Measurements from ENCODE around the gene SLC6A3.
"Not testable (repeated sequence)": the region's sequence is repeated elsewhere in the genome, so short reads cannot be mapped to it uniquely, and the experiment has no call there.

SLC6A3 gene

DNA sequence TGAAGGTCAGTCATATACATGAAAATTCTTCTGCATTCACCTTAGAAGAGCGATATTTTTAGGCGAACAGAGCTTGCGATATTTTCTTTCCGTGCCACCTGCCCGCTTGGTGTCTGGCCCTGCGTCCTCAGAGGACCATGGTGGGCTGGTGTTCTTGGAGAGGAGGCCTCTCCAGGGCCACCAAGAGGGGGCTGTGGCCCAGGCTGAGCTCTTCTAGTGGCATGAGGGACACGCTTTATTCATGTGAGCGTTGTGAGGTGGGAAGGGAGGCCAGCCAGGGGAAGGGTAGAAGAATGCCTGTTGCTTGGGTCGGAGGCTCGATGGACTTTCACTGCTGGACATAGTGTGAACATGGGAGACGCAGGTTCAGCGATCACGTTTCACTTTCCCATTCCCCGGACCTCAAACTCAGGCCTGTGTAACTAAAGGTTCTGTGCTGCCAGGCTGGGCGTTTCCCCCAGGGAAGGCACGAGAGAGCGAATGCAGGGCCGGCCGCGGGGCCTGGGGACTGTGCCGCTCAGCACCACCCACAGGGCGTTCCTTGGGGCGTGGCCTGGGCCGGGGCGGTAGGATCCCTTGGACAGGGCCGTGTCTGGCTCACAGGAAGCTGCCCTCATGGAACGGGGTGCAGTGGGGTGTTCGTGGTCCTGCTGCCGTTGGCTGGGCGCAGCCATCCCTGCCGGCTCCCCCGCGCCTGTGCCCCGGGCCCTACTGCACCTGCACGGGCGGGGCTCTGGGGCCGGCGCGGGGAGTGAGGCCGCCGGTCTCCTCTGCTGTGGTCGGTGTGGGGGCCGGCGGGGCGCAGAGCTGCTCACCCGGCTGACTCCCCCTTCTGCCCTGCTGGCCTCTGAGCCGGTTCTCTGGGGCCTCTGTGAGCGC is 59.6 kb downstream of the SLC6A3 start:
- peak; percentile 93 for DNase-seq

DNA sequence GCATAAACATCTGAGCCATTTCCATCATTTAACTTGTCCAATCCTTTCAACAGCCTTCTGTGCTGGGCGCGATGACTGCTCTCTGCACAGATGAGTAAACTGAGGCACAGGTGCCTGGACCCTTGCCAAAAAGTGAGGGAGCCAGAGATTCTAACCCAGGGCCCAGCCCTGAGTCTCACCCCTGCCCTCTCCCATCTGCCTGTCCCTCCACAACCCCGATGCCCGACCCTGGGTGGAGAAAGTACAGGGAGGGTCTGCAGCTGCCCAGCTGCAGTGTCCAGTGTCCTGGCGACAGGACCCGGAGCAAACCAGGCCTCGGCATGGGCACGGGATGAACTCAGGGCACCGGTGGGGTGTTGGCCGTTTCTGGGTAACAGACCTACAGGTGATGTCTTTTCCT is 60.7 kb downstream of the SLC6A3 start:
- DNase-seq, result no peak

DNA sequence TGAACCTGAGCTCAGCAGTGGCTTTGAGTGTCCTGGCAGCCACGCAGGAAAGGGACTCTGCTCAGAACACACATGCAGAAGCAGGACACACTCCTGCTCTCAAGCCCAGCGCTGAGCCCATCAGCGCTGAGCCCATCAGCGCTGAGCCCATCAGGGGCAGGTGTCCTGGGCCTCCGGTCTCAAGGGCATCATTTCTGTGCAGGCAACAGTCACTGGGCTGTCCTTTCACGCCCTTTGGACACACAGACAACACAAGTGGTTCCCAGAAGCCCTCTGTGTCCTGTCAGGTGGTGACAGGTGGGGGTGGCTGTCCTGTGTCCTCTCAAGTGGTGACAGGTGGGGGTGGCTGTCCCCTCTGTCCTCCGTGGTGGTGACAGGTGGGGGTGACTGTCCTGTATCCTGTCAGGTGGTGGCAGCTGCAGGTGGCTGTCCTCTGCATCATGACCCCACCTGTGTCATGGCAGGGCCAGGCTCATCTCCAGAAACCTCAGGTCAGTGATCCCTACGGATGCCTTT is 61.3 kb downstream of the SLC6A3 start:
- DNase-seq, result no peak

DNA sequence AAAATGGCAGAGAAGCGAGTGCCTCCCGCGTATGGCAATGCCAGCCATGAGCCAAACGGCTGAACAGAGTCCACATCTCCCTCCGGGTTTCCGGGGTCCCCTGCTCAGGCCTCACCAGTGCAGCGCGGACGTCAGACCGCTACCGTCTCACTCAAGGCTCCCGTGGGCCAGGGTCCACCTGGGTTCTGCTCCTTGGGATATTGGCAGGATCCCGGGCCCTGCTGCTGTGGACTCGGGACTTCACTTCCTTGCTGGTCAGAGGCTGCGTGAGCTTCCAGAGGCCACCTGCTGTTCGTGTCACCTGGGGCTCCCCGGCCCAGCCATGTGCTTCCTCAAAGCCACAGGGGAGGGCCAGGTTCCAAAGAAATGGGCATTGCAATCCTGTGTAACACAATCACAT is 61.9 kb downstream of the SLC6A3 start:
- no peak for DNase-seq

DNA sequence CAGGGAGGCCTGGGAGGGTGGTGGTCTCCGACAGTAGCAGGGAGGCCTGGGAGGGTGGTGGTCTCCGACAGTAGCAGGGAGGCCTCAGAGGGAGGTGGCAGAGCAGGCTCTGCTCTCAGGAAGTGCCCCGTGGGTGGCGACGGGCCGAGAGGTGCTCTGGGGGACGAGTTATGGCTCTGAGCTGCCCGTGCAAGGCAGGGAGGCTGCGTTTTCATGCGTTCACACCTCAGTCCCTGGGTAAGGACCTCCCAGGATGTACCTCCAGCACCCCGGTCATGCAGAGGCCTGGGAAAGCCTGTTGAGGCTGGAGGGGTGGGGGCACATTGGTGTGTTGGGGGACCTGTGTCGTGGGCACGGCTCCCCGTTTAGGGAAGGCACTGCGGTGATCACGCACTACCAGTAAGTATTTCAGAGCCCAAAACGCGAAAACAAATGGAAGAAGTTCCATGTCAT is 63.0 kb downstream of the SLC6A3 start:
- no peak for DNase-seq

DNA sequence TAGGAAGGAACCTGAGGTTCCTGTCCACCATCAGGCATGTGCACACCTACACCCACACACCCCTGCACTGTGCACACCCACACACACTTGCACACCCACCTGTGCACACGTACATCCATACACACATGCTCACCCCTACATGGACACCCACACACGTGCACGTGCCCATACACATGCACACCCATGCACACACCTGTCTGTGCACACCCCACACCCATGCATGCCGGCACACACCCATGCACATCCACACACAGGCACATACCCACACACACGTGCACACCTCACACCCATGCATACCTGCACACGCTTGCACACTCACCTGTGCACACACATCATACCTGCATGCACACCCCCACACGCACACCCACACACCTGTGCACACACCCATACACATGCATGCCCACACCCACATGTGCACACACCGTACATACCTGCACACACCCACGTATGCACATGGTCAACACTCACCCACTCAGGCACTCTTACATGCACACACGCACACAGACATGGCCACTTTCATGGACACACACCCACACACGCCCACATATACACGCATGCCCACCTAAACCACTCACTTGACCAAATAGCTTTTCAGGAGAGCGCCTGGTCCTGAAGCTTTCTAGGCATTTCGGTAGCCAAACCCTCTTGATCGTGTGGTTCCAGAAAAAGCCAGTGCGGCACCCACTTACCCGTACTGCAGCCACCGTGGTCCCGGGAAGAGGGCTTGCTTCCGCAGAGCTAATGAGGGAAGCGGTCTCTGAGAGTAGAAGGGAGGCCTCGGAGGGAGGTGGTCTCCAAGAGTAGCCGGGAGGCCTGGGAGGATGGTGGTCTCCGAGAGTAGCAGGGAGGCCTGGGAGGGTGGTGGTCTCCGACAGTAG is 63.6 kb downstream of the SLC6A3 start:
- DNase-seq, result no peak

DNA sequence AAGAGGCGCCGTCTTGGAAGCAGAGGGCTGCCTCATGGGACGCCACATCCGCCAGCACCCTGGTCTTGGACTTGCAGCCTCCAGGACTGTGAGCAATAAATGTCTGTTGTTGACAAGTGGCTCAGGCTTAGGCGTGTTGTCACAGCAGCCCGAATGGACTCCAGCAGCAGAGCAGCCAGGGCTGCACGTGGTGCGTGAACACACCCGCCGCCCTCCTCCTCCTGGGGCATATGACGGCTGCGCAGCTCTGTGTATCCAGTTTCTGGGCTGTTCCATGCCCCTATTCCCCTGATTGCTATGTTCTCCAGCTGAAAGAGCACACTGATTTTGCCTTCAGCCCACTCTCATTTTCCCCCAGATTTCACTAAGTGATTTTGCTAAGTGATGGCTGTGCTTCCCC is 64.3 kb downstream of the SLC6A3 start:
- DNase-seq, result no peak

DNA sequence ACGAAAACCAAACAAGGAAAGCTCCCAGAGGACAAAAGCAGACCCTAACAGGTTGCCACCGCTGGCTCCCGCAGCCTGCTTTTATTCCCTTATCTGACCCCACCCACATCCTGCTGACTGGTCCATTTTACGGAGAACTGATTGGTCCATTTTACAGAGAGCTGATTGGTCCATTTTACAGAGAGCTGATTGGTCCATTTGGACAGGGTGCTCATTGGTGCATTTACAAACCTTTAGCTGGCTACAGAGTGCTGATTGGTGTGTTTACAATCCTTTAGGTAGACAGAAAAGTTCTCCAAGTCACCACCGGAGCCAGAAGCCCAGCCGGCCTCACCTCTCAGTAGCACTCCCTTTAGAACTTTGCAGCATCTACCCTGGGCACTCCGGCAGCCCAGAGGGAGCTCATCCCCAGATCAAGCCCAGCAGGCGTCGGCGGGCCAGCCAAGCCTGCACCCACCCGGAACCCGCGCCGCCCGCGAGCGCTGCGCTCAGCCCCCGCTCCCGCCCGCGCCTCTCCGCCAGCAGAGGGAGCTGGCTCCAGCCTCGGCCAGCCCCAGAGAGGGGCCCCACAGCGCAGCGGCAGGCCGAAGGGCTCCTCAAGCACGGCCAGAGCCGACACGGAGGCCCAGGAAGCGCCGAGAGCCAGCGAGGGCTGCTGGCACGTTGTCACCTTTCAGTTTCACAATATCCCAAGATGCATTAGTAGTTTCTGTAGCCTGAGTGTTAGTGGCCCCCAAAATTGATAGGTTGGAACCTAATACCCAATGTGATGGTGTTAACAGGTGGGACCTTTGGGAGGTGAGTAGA is 65.0 kb downstream of the SLC6A3 start:
- peak; percentile 68 for DNase-seq

DNA sequence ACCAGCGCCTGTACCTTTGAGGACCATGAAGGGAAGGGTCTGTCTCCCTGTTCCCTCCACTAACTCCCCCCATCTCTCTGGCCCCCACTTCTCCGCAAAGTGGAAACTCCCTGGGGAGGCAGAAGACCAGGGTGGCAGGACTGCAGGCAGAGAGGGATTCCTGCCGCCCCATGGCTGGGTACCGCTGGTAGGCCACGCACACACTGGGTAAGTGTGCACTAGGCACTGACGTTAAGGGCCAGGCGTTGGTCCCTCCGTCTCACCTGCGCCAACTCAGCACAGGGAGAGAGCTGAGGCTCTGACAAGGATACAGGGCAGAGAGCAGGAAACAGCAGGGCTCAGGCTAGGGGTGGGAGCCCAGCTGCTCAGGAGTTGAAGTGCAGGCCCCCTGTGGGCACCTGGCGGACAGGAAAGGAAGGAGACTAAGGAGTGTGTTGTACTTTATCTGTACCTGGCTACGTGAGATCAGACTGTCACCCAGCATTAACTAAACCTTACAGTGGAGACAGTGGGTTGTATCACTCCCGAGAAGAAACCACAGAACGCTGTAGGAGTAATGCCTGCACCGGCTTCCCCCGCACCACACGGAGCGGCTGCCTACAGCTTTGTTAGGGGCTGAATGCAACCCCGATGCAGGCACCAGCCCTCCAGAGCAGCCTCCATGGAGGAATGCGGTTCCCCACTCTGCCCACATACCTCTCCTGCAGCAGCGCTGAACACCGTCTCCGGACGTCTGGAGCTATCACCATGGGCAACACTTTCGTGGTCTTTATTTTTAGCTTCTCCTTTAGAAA is 66.2 kb downstream of the SLC6A3 start:
- DNase-seq, result no peak

DNA sequence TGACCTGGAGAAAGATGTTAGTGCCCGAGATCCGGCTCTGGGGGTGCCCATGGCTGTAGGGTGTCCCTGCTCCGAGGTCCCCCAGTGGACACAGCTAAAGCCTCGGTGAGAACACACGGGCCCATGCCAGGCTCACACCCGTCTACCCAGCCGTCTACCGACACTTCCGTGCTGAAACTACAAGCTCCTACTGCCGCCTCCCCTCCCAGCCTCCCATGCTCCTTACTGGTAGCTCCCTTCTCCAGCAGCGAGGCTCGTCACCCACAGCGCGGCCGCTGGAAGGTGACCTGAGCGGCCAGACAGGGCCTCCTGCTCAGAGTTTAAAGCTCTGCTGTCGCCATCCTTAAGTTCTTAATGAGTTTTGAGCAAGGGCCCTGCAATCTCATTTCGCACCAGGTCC is 67.1 kb downstream of the SLC6A3 start:
- no peak for DNase-seq

DNA sequence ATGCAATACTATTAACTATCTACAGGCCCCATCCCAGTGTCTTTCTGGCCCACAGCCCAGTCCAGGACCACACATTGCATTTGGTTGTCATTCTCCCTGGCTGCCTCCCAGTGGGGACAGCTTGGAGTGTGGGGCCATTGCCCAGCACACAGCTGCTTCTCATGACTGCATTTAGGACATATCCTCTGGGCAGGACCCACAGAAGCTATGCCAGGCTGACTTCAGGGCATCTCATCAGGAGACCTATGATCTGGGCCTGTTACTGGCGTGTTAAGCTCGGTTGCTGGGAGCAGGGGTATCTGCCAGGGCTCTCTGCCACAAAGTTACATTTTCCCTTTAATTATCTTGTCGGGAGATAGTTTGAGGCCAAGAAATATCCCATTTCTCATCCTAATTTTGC is 68.3 kb downstream of the SLC6A3 start:
- DNase-seq, result no peak

DNA sequence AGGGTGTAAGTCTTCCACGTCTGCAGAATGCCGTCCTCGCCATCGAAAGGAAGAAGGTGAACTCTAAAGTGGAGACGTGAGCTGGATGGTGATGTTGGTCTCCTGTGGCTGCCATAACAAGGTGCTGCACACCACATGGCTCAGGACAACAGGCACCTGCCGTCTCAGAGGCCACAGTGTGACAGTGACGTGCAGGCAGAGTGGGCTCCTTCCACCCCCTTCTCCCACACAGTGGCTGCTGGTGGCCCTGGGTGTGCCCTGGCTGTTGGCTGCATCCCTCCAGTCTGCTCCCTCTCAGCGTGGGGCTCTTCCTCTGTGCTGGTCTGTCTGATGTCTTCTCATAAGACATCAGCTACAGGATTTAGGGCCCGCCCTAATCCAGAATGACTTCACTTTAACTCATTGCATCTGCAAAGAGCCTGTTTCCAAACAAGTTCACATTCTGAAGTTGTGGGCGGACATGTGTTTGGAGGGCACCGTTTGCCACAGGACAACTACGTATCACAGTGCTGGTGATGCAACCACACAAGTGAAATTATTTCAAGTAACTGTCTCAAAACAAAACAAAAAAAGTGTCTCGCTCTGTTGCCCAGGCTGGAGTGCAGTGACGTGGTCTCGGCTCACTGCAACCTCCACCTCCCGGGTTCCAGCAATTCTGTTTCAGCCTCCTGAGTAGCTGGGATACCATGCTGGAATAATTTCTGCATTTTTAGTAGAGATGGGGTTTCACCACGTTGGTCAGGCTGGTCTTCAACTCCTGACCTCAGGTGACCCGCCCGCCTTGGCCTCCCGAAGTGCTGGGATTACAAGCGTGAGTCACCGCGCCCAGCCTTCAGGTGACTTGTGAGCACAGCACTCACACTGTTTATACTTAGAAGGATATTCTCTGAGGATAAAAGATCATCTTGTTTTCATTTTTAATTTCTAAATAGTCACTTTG is 69.1 kb downstream of the SLC6A3 start:
- DNase-seq, result no peak

DNA sequence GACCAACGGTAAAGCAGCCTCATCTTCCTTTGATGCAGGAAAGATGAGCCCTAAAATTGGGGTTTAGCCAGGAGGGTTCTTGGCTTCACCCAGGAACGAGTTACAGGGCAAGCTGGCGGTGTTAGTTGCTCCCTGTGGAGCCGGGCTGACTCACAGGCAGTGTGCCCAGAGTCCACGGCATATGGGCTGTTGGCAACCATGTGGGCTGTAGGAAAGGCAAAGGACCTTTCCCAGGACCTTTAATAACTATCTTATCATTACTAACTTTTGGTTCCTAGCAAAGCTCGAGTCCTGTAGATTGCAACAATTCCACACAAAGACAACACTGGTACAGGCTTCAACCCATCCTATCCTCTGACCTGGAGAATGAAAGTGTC is 70.6 kb downstream of the SLC6A3 start:
- no peak for DNase-seq

DNA sequence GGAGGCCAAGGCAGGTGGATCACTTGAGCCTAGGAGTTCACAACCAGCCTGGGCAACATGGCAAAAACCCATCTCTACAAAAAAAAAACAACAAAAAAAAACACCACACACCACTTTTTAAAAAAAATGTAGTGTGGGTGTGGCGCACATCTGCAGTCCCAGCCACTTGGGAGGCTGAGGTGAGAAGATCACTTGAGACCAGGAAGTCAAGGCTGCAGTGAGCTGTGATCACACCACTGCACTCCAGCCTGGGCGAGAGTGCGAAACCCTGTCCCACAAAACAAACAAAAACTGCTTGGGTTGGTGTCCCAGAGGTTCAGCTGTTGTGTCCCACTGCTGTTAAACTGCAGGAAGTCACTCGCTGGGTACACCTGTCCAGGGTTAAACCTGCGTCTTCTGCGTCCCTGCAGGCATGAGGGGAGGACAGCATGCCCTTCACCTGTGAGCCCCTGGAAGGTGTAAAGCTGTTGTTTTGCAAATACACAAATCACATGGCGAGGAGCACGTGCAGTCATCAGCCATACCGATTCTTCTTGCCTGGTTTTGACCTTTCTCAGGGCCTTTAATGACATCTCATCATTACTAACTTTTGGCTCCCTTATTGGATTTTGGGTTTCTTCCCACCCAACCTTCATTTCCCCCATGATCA is 71.1 kb downstream of the SLC6A3 start:
- no peak for DNase-seq

DNA sequence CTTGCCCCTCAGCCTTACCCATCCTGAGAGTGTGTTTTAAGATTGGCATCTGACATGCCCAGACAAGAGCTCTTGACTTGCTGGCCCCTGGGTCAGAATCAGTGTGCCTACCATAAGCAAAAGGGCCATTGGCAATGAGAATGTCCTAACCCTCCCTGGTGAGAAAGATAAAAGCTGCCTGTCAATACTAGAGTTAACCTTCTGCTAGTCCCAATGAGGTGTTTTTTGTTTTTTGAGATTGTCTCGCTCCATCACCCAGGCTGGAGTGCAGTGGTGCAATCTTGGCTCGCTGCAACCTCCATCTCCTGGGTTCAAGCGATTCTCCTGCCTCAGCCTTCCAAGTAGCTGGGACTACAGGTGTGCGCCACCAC is 73.3 kb downstream of the SLC6A3 start:
- not testable (repeated sequence) for DNase-seq

DNA sequence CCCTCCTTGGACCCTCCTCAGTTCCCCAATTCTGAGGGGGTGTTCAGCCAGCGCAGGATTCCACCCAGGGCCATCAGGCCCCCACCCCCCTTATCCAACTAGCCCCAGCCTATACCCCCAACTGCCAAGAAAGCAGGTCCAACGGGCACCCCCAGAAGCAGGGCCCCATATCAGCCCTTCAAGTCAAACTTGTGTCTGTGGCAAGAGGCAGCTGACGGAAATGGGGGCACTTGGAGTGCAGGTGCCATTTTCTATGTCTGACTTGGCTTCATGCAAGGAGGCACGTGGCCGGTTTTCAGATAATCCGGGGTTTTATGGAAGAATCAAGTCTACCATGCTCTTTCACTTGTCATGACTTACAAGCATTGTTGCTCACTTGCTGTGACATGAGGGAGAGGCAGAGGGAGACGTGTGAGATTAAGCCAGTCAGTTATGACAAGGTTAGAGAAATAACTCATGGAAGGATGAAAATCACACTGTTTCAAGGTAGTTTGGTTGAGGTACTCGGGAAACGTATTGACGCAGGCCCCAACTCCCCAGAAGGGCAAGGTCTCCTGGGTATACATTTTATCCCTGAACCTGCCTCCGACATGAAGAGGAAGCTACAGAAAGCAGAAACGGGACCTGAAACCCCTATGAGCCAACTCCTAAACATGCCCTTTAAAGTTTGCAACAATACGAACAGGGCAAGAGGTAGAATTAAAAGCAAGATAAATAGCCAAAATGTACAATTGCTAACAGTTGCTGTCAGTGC is 73.8 kb downstream of the SLC6A3 start:
- DNase-seq, result no peak

DNA sequence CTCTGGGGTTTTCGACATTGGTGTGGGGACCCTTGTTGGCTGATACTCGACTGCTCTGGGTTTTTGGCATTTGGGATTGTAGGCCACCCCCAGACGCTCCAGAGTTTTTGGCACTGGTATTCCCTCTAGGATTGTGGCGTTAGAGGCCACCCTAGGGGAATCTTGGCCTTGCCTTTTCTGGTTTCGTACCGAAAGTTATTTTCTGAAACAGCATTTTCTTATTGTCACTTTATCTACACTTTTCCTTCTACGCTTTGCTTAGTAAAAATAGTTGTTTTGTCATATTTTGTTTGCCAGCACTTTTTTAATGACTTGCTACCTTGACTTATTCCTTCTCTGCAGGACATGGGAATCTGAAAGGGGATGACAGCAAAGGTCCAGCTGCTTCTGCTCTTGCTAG is 75.2 kb downstream of the SLC6A3 start:
- no peak for DNase-seq

DNA sequence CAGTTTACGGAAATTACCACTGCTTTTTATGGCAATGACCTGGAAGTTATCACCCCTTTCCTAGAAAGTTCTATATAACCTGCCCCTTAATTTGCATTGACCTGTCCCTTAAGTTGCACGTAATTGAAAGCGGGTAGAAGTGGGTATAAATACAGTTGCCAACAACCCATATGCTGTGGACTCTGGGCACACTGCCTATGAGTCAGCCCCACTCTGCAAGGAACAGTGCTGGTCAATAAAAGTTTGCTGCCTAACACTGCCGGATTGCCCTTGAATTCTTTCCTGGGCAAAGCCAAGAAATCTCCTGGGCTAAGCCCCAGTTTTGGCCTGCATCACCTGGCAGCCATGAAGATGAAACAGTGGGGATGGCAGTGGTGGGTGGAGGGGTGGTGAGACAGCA is 76.5 kb downstream of the SLC6A3 start:
- DNase-seq, result no peak

DNA sequence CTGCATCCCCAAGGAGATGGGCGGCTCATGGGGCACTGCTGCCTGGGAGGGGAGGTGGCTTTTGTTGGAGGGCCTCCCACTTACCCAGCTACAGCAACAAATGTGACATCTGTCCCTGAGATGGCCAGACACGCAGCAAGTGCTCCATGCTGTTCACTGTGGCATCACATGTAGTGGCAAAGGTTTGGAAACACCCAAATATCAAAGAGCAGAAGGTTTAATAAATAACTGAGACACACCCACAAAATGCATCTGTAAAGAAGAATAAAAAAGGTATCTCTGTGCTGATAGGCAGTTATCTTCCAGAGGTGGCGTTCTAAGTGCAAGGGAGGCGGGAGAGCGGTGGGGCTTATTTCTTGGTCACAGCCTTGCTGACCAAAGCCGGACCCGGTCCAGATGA is 77.0 kb downstream of the SLC6A3 start:
- DNase-seq, result no peak

DNA sequence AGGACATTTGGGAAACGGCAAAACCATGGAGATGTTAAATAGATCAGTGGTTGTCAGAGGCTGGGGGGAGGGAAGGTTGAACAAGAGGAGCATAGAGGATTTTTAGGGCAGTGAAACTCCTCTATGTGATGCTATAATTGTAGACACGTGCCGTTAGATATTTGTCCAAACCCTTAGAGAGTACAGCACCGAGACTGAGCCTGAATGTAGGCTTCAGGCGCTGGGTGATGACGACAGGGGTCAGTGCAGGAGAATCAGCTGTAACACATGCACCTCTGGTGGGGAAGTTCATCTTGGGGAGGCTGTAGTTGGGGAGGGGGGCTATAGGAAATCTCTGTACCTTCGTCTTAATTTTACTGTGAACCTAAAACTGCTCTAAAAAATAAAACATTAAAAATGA is 78.1 kb downstream of the SLC6A3 start:
- no peak for DNase-seq

Measured in stimulated activated CD8-positive, alpha-beta memory T cell treated with anti-CD3 and anti-CD28 coated beads, Interleukin-4, amount 100 ng/mL, for 48 hours (primary cell).